Transverse colon (tissue), 4 donors: ENCODE results near the gene ABCD1.

ENCODE experiments used
- CTCF ChIP-seq, 5 experiments: fragments of 200-600 bp in 3 of 5; fragments of 450-650 bp in 2 of 5; sonication (generic) in 3 of 5; IDR thresholded peaks; 1 replicate in 2 of 5; 2 replicates in 3 of 5; pipeline ENCODE4 v1.5.1; 2016 to 2017; ENCODE audit warnings: antibody characterized with exemption in 5 of 5, inconsistent platforms in 3 of 5, mild to moderate bottlenecking in 2 of 5, moderate library complexity in 1 of 5
- POLR2AphosphoS5 ChIP-seq, 3 donors: sonication (generic); formaldehyde crosslinking; IDR thresholded peaks; one replicate each; pipeline ENCODE4 v1.6.1; 2016; ENCODE audit warnings: antibody characterized with exemption in 3 of 3

- TF ChIP-seq POLR2AphosphoS5 (IDR thresholded peaks at IDR 0.05) (no peak), CTCF (IDR thresholded peaks at IDR 0.05) (no peak)
Measured at GRCh38 chrX:153769158-153769864, 44.7 kb downstream of the ABCD1 start.
